OCI-LY7 (cell line): ENCODE data around the gene HTR2A. TPM values are rescaled to one million over a fixed set of nuclear protein-coding genes. Genes with fewer than 3 reads are reported as not detected.

Experiments used
- BruUV-seq: library from RNA; stranded (reverse); fragments of 400-500 nt; replicated peaks from 2 replicates; lab custom pipeline; 2021; lab: Mats Ljungman, UMichigan
- CTCF ChIA-PET: fragments of 300-600 bp; sonication (Branson Sonifier 250); formaldehyde crosslinking; loops from one replicate; lab custom pipeline; 2022; ENCODE audit warnings: antibody characterized with exemption; ENCODE audit not compliant: unreplicated experiment; lab: Charles Lee
- POLR2A ChIA-PET: fragments of 300-600 bp; sonication (Branson Sonifier 250); formaldehyde crosslinking; loops from one replicate; lab custom pipeline; 2022; ENCODE audit warnings: antibody characterized with exemption; lab: Charles Lee
- DNase-seq: peaks from one replicate; pipeline ENCODE4 v3.0.0-alpha.2; 2015; ENCODE audit warnings: low spot score
- H2AFZ ChIP-seq: fragments of 200-600 bp; sonication (generic), shearing (Covaris generic); 2 replicates; pipeline ENCODE4 v1.6.1; 2014; ENCODE audit warnings: mild to moderate bottlenecking, antibody characterized with exemption, low read length, moderate library complexity
- H3K27ac ChIP-seq: fragments of 200-600 bp; sonication (generic); 2 replicates; pipeline ENCODE4 v1.5.1; 2014; ENCODE audit warnings: mixed run types, low read depth, mild to moderate bottlenecking, moderate library complexity, low read length, inconsistent platforms; ENCODE audit not compliant: poor library complexity, severe bottlenecking
- H3K36me3 ChIP-seq: fragments of 200-600 bp; sonication (generic); 2 replicates; pipeline ENCODE4 v1.6.1; 2014; ENCODE audit warnings: mild to moderate bottlenecking, antibody characterized with exemption, low read length, moderate library complexity, mixed read lengths; ENCODE audit not compliant: insufficient read depth
- H3K4me1 ChIP-seq: fragments of 200-600 bp; sonication (generic); 2 replicates; pipeline ENCODE4 v1.5.1; 2014; ENCODE audit warnings: mild to moderate bottlenecking, low read length; ENCODE audit not compliant: insufficient read depth, poor library complexity, severe bottlenecking
- H3K4me2 ChIP-seq: fragments of 200-600 bp; sonication (generic); 2 replicates; pipeline ENCODE4 v1.6.1; 2014; ENCODE audit warnings: mild to moderate bottlenecking, low read length
- H3K4me3 ChIP-seq: fragments of 200-600 bp; sonication (generic); 2 replicates; pipeline ENCODE4 v1.5.1; 2014; ENCODE audit warnings: mild to moderate bottlenecking, low read depth, low read length; ENCODE audit not compliant: poor library complexity, severe bottlenecking
- H3K79me2 ChIP-seq: fragments of 200-600 bp; sonication (generic); 2 replicates; pipeline ENCODE4 v1.6.1; 2016; ENCODE audit warnings: low read depth, mild to moderate bottlenecking, low read length, moderate library complexity, mixed read lengths; ENCODE audit not compliant: insufficient read depth
- H3K9me2 ChIP-seq: fragments of 200-600 bp; sonication (generic); 2 replicates; pipeline ENCODE4 v1.6.1; 2016; ENCODE audit warnings: mild to moderate bottlenecking, low read length, mixed read lengths; ENCODE audit not compliant: insufficient read depth
- H3K9me3 ChIP-seq: fragments of 200-600 bp; sonication (generic); 2 replicates; pipeline ENCODE4 v1.6.1; 2014; ENCODE audit warnings: mild to moderate bottlenecking, mixed run types, low read length, mixed read lengths
- H4K20me1 ChIP-seq: fragments of 200-600 bp; sonication (generic); 2 replicates; pipeline ENCODE4 v1.6.1; 2014; ENCODE audit warnings: mild to moderate bottlenecking, antibody characterized with exemption, low read length, moderate library complexity, mixed read lengths; ENCODE audit not compliant: insufficient read depth
- CTCF ChIP-seq: fragments of 200-600 bp; sonication (generic); conservative IDR thresholded peaks from 2 replicates; pipeline ENCODE4 v1.5.1; 2014; ENCODE audit warnings: mild to moderate bottlenecking, antibody characterized with exemption, low read length, moderate library complexity, mixed read lengths
- EZH2phosphoT487 ChIP-seq: fragments of 200-600 bp; sonication (generic); IDR thresholded peaks from 2 replicates; pipeline ENCODE4 v1.6.1; 2018; ENCODE audit warnings: low read depth, borderline replicate concordance, mild to moderate bottlenecking, mixed run types, antibody characterized with exemption, low read length, moderate library complexity, mixed read lengths
- intact Hi-C: fragments of 100-400 bp; cut with micrococcal nuclease; formaldehyde crosslinking; loops from one replicate; pipeline ENCODE4 v1.10.0; 2022; ENCODE audit not compliant: unreplicated experiment
- total RNA-seq, 2 experiments: library from RNA; depleted of rRNA in 1 of 2; stranded (reverse); fragments of >200 nt in 1 of 2; shearing (Covaris generic) in 1 of 2; gene quantifications; 2 replicates each; pipeline ENCODE4 v1.2.3, GENCODE V29; 2014 to 2022

HTR2A gene
- total RNA-seq, 2 experiments from 2014 or later = not detected

GRCh38 chr13:46799139-46799538 is 97.7 kb downstream of the HTR2A start:
- TF ChIP-seq CTCF = no peak
- TF ChIP-seq EZH2phosphoT487 = no peak
- Histone ChIP-seq H3K4me2 (no peak overlapping the region), H3K79me2 (peaks cover 14% of the 10 kb centered on the region; the same call in 1 of the 2 replicates), H2AFZ (no peak overlapping the region), H3K9me2 (no peaks in the 10 kb centered on the region), H3K27ac (no peak overlapping the region), H3K36me3 (no peaks in the 10 kb centered on the region), H4K20me1 (no peaks in the 10 kb centered on the region), H3K4me3 (no peak overlapping the region), H3K9me3 (no peaks in the 10 kb centered on the region), H3K4me1 (peaks cover 17% of the 10 kb centered on the region)
- intact Hi-C loops = no loop called here
- ChIA-PET CTCF (interaction anchor here (0.6 kb wide), 1 partner anchor 874 kb away, joined by 3 read pairs; no protein-coding TSS in a partner anchor), POLR2A (interaction anchor here (0.6 kb wide), 1 partner anchor 1921 kb away, joined by 4 read pairs; no protein-coding TSS in a partner anchor)
- no peak for DNase-seq
- BruUV-seq = no TSS peak

- ChIA-PET CTCF (no interaction called here), POLR2A (interaction anchor here (0.7 to 0.8 kb wide), 2 partner anchors 12 to 1269 kb away, joined by 3 read pairs; no protein-coding TSS in a partner anchor)
- H4K20me1 ChIP-seq = no peaks in the 10 kb centered on the region
- no peaks in the 10 kb centered on the region for H3K9me2 ChIP-seq
- no peak overlapping the region for H3K27ac ChIP-seq
- BruUV-seq = no TSS peak
- no peak for DNase-seq
- TF ChIP-seq CTCF (no peak), EZH2phosphoT487 (no peak)
- peak overlapping the region; percentile 91 for H2AFZ ChIP-seq
- intact Hi-C loops = no loop called here
- H3K4me3 ChIP-seq = peak overlapping the region; percentile 71
- peaks cover 14% of the 10 kb centered on the region; the same call in 1 of the 2 replicates for H3K79me2 ChIP-seq
- H3K4me2 ChIP-seq = peak overlapping the region; percentile 69
- no peaks in the 10 kb centered on the region for H3K9me3 ChIP-seq
- H3K36me3 ChIP-seq = no peaks in the 10 kb centered on the region
- H3K4me1 ChIP-seq = peaks cover 17% of the 10 kb centered on the region
Observed at GRCh38 chr13:46797501-46798237, 99.2 kb downstream of the HTR2A start.
